ENCODE data around the gene DTX1. TPM values are rescaled to one million over a fixed set of nuclear protein-coding genes. Genes with fewer than 3 reads are reported as not detected.

The DTX1 gene
- total and polyA plus RNA-seq, 2 of the 13 experiments (the other 11 are each of a cell fraction or from before 2014, with no cell fraction given): not detected

DNA sequence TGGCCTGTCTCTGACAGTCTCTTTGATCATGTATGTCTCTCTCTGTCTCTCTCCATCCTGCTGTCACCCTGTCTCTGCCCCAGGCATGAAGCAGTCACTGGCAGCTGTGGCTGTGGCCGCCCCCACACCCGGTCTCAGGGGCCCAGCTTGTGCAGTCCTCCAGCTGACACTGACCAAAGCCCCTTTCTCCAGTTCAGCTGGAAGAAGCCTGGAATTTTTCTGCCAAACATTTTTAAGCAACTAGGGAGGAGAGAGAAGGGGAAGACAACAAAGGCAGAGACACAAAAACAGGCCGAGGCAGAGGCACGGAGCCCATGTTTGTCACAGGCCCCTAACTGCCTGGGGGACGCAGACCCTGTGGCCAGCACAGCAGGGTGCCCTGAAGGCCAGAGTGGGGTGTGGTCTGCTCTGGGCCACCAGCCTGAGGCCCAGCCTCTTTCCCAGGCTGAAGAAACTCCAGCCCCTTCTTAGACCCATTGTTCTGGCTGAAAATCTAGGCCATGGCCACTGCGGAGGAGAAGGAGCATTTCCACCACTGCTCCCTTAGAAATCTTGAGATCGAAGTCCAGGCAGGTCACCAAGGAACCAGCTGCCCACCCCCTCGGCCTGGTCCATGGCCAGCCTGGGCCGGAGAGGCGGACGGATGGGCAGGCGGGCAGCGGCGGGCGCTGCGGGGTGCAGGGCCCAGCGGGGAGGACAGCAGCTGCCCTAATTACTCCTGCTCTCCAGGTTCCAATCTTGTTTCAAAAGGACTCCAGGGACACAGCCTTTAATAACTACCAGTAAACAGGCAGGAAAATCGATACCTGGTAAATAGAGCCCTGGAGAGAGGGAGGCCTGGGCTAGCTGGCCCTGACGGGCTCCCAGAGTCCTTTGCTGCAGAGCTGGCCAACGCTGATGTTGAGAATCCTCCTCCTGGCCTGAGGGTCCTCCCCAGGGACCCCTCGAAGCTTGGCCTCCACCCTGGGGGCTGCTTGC is 14.9 kb downstream of the DTX1 start (continued):
- TF ChIP-seq, protein P1, sequence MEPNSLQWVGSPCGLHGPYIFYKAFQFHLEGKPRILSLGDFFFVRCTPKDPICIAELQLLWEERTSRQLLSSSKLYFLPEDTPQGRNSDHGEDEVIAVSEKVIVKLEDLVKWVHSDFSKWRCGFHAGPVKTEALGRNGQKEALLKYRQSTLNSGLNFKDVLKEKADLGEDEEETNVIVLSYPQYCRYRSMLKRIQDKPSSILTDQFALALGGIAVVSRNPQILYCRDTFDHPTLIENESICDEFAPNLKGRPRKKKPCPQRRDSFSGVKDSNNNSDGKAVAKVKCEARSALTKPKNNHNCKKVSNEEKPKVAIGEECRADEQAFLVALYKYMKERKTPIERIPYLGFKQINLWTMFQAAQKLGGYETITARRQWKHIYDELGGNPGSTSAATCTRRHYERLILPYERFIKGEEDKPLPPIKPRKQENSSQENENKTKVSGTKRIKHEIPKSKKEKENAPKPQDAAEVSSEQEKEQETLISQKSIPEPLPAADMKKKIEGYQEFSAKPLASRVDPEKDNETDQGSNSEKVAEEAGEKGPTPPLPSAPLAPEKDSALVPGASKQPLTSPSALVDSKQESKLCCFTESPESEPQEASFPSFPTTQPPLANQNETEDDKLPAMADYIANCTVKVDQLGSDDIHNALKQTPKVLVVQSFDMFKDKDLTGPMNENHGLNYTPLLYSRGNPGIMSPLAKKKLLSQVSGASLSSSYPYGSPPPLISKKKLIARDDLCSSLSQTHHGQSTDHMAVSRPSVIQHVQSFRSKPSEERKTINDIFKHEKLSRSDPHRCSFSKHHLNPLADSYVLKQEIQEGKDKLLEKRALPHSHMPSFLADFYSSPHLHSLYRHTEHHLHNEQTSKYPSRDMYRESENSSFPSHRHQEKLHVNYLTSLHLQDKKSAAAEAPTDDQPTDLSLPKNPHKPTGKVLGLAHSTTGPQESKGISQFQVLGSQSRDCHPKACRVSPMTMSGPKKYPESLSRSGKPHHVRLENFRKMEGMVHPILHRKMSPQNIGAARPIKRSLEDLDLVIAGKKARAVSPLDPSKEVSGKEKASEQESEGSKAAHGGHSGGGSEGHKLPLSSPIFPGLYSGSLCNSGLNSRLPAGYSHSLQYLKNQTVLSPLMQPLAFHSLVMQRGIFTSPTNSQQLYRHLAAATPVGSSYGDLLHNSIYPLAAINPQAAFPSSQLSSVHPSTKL (CRISPR knock-in tag; IDR thresholded peaks at IDR 0.05): peak; percentile 39; the same call in 1 of the 2 replicates
- TF ChIP-seq, protein P2, sequence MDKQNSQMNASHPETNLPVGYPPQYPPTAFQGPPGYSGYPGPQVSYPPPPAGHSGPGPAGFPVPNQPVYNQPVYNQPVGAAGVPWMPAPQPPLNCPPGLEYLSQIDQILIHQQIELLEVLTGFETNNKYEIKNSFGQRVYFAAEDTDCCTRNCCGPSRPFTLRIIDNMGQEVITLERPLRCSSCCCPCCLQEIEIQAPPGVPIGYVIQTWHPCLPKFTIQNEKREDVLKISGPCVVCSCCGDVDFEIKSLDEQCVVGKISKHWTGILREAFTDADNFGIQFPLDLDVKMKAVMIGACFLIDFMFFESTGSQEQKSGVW (CRISPR knock-in tag; IDR thresholded peaks at IDR 0.05; ENCODE audit: borderline replicate concordance): no peak
- TF ChIP-seq, protein P3, sequence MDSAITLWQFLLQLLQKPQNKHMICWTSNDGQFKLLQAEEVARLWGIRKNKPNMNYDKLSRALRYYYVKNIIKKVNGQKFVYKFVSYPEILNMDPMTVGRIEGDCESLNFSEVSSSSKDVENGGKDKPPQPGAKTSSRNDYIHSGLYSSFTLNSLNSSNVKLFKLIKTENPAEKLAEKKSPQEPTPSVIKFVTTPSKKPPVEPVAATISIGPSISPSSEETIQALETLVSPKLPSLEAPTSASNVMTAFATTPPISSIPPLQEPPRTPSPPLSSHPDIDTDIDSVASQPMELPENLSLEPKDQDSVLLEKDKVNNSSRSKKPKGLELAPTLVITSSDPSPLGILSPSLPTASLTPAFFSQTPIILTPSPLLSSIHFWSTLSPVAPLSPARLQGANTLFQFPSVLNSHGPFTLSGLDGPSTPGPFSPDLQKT (CRISPR knock-in tag; IDR thresholded peaks at IDR 0.05; ENCODE audit: borderline replicate concordance): no peak
- TF ChIP-seq ATF7-NPFF (CRISPR knock-in tag; IDR thresholded peaks at IDR 0.05; ENCODE audit: low read depth) (no peak), ZNF644 (CRISPR knock-in tag; IDR thresholded peaks at IDR 0.05; ENCODE audit: low read depth) (no peak), ZNF567 (CRISPR knock-in tag; IDR thresholded peaks at IDR 0.05; ENCODE audit: borderline replicate concordance) (no peak), MEF2D (CRISPR knock-in tag; IDR thresholded peaks at IDR 0.05) (no peak), U2AF2 (IDR thresholded peaks at IDR 0.05; ENCODE audit: low read depth, low read length) (no peak), ZNF253 (CRISPR knock-in tag; IDR thresholded peaks at IDR 0.05; ENCODE audit: borderline replicate concordance) (no peak), MAFG (CRISPR knock-in tag; IDR thresholded peaks at IDR 0.05) (no peak), NFKBIZ (CRISPR knock-in tag; IDR thresholded peaks at IDR 0.05) (no peak)
- TF ChIP-seq, protein P4, sequence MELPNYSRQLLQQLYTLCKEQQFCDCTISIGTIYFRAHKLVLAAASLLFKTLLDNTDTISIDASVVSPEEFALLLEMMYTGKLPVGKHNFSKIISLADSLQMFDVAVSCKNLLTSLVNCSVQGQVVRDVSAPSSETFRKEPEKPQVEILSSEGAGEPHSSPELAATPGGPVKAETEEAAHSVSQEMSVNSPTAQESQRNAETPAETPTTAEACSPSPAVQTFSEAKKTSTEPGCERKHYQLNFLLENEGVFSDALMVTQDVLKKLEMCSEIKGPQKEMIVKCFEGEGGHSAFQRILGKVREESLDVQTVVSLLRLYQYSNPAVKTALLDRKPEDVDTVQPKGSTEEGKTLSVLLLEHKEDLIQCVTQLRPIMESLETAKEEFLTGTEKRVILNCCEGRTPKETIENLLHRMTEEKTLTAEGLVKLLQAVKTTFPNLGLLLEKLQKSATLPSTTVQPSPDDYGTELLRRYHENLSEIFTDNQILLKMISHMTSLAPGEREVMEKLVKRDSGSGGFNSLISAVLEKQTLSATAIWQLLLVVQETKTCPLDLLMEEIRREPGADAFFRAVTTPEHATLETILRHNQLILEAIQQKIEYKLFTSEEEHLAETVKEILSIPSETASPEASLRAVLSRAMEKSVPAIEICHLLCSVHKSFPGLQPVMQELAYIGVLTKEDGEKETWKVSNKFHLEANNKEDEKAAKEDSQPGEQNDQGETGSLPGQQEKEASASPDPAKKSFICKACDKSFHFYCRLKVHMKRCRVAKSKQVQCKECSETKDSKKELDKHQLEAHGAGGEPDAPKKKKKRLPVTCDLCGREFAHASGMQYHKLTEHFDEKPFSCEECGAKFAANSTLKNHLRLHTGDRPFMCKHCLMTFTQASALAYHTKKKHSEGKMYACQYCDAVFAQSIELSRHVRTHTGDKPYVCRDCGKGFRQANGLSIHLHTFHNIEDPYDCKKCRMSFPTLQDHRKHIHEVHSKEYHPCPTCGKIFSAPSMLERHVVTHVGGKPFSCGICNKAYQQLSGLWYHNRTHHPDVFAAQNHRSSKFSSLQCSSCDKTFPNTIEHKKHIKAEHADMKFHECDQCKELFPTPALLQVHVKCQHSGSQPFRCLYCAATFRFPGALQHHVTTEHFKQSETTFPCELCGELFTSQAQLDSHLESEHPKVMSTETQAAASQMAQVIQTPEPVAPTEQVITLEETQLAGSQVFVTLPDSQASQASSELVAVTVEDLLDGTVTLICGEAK (IDR thresholded peaks at IDR 0.05): no peak
- TF ChIP-seq, protein P4 (CRISPR knock-in tag; IDR thresholded peaks at IDR 0.05): no peak

Data from HepG2 (cell line).